Naive B cell (primary cell): ENCODE measurements around the gene FOSL2. TPM values are rescaled to one million over a fixed set of nuclear protein-coding genes. Genes with fewer than 3 reads are reported as not detected.

Experiments
- ATAC-seq, 2 donors: fragments of 150-1000 bp; cut with Tn5 transposase; 2 replicates each; pipeline ENCODE4 v1.10.0; 2021; ENCODE audit warnings: low read depth in 2 of 2, mild to moderate bottlenecking in 2 of 2, moderate library complexity in 2 of 2
- DNase-seq: peaks from one replicate; pipeline ENCODE4 v3.0.0; 2022
- H3K27ac Mint-ChIP-seq, 6 donors: one replicate each; pipeline ENCODE4 v1.8.0; 2020 to 2022; ENCODE audit warnings: mild to moderate bottlenecking in 6 of 6, mixed read lengths in 6 of 6, moderate library complexity in 5 of 6, inconsistent platforms in 2 of 6
- H3K27me3 Mint-ChIP-seq, 3 donors: one replicate each; pipeline ENCODE4 v1.8.0; 2021 to 2022; ENCODE audit warnings: mixed read lengths in 3 of 3, mild to moderate bottlenecking in 1 of 3
- H3K36me3 Mint-ChIP-seq, 2 donors: one replicate each; pipeline ENCODE4 v1.8.0; 2020 to 2022; ENCODE audit warnings: mixed read lengths in 2 of 2, inconsistent platforms in 1 of 2, mild to moderate bottlenecking in 1 of 2
- H3K4me1 Mint-ChIP-seq, 3 donors: one replicate each; pipeline ENCODE4 v1.8.0; 2020 to 2022; ENCODE audit warnings: mixed read lengths in 3 of 3, inconsistent platforms in 1 of 3, mild to moderate bottlenecking in 1 of 3, moderate library complexity in 1 of 3
- H3K4me3 Mint-ChIP-seq, 8 donors: one replicate each; pipeline ENCODE4 v1.8.0; 2020 to 2022; ENCODE audit warnings: mild to moderate bottlenecking in 8 of 8, mixed read lengths in 8 of 8, moderate library complexity in 8 of 8, inconsistent platforms in 2 of 8
- H3K9me3 Mint-ChIP-seq, 7 donors: one replicate each; pipeline ENCODE4 v1.8.0; 2020 to 2022; ENCODE audit warnings: mixed read lengths in 7 of 7, mild to moderate bottlenecking in 5 of 7, inconsistent platforms in 2 of 7, moderate library complexity in 1 of 7
- polyA plus RNA-seq, 6 donors: library from polyadenylated mRNA; unstranded; fragments of 300-500 nt; fragmentation: Illumina TruSeq; gene quantifications; one replicate each; pipeline ENCODE4 v1.2.3, GENCODE V29; 2021; ENCODE audit warnings: low read depth in 6 of 6

FOSL2 gene
- polyA plus RNA-seq, 6 donors from 2014 or later, result 0.06 to 0.77 (median 0.11) TPM

GRCh38 chr2:28439763-28440162, 47.1 kb downstream of the FOSL2 start:
- Mint-ChIP-seq H3K27ac (no peak overlapping the region), H3K9me3 (peaks cover 0 to 2% (median 0%) of the 10 kb centered on the region in 7 donors), H3K4me3 (no peak overlapping the region), H3K36me3 (no peaks in the 10 kb centered on the region), H3K27me3 (peaks cover 4 to 14% (median 8%) of the 10 kb centered on the region in 3 donors), H3K4me1 (no peaks in the 10 kb centered on the region)
- no peak for DNase-seq
- ATAC-seq, result no peak

- Mint-ChIP-seq H3K9me3 (peaks cover 0 to 2% (median 0%) of the 10 kb centered on the region in 7 donors), H3K4me3 (no peak overlapping the region), H3K4me1 (no peaks in the 10 kb centered on the region), H3K27ac (no peak overlapping the region), H3K36me3 (no peaks in the 10 kb centered on the region), H3K27me3 (peaks cover 4 to 10% (median 8%) of the 10 kb centered on the region in 3 donors)
- DNase-seq (no peak), ATAC-seq (no peak)
Observed at GRCh38 chr2:28442328-28442727, 49.7 kb downstream of the FOSL2 start.

- no peak overlapping the region for H3K4me3 Mint-ChIP-seq
- no peaks in the 10 kb centered on the region for H3K4me1 Mint-ChIP-seq
- DNase-seq, result no peak
Observed at GRCh38 chr2:28444956-28445355, 52.3 kb downstream of the FOSL2 start.

GRCh38 chr2:28445448-28446258, 53.0 kb downstream of the FOSL2 start:
- no peaks in the 10 kb centered on the region for H3K36me3 Mint-ChIP-seq

More at GRCh38 chr2:28444956-28445355, 52.3 kb downstream of the FOSL2 start:
- Mint-ChIP-seq H3K27ac (no peak overlapping the region), H3K9me3 (peaks cover 0 to 2% (median 0%) of the 10 kb centered on the region in 7 donors), H3K27me3 (peaks cover 5 to 14% (median 12%) of the 10 kb centered on the region in 3 donors), H3K36me3 (no peaks in the 10 kb centered on the region)
- no peak for ATAC-seq

GRCh38 chr2:28446531-28446930, 53.9 kb downstream of the FOSL2 start:
- no peaks in the 10 kb centered on the region for H3K36me3 Mint-ChIP-seq
- no peak for ATAC-seq
- no peak overlapping the region for H3K4me3 Mint-ChIP-seq
- peaks cover 5 to 16% (median 16%) of the 10 kb centered on the region in 3 donors for H3K27me3 Mint-ChIP-seq
- H3K4me1 Mint-ChIP-seq, result no peaks in the 10 kb centered on the region
- H3K27ac Mint-ChIP-seq, result no peak overlapping the region
- DNase-seq, result no peak
- H3K9me3 Mint-ChIP-seq, result peaks cover 0 to 2% (median 0%) of the 10 kb centered on the region in 7 donors

More at GRCh38 chr2:28445448-28446258, 53.0 kb downstream of the FOSL2 start:
- peaks cover 5 to 17% (median 15%) of the 10 kb centered on the region in 3 donors for H3K27me3 Mint-ChIP-seq
- H3K4me3 Mint-ChIP-seq, result no peak overlapping the region
- no peaks in the 10 kb centered on the region for H3K4me1 Mint-ChIP-seq
- H3K9me3 Mint-ChIP-seq, result peaks cover 0 to 2% (median 0%) of the 10 kb centered on the region in 7 donors
- DNase-seq (no peak), ATAC-seq (no peak)
- no peak overlapping the region for H3K27ac Mint-ChIP-seq

- Mint-ChIP-seq H3K4me1 (no peaks in the 10 kb centered on the region), H3K36me3 (no peaks in the 10 kb centered on the region), H3K27ac (no peak overlapping the region), H3K27me3 (peaks cover under 1 to 16% (median 10%) of the 10 kb centered on the region in 3 donors), H3K9me3 (no peaks in the 10 kb centered on the region), H3K4me3 (no peak overlapping the region)
- ATAC-seq (no peak), DNase-seq (no peak)
Observed at GRCh38 chr2:28447086-28447485, 54.4 kb downstream of the FOSL2 start.

GRCh38 chr2:28447943-28448792, 55.5 kb downstream of the FOSL2 start:
- no peak for ATAC-seq
- no peaks in the 10 kb centered on the region for H3K9me3 Mint-ChIP-seq
- no peak overlapping the region for H3K27ac Mint-ChIP-seq
- peaks cover 0 to 16% (median 8%) of the 10 kb centered on the region in 3 donors for H3K27me3 Mint-ChIP-seq
- H3K4me3 Mint-ChIP-seq, result no peak overlapping the region
- DNase-seq, result no peak
- no peaks in the 10 kb centered on the region for H3K36me3 Mint-ChIP-seq
- no peaks in the 10 kb centered on the region for H3K4me1 Mint-ChIP-seq

GRCh38 chr2:28448793-28449100, 56.1 kb downstream of the FOSL2 start:
- no peaks in the 10 kb centered on the region for H3K36me3 Mint-ChIP-seq

GRCh38 chr2:28449126-28449487, 56.4 kb downstream of the FOSL2 start:
- DNase-seq, result no peak
- Mint-ChIP-seq H3K4me3 (no peak overlapping the region), H3K27ac (no peak overlapping the region), H3K27me3 (peaks cover 0 to 16% (median 8%) of the 10 kb centered on the region in 3 donors), H3K9me3 (no peaks in the 10 kb centered on the region), H3K4me1 (no peaks in the 10 kb centered on the region), H3K36me3 (no peaks in the 10 kb centered on the region)
- ATAC-seq, result no peak

More at GRCh38 chr2:28448793-28449100, 56.1 kb downstream of the FOSL2 start:
- ATAC-seq (no peak), DNase-seq (no peak)
- Mint-ChIP-seq H3K4me3 (no peak overlapping the region), H3K4me1 (no peaks in the 10 kb centered on the region), H3K27me3 (peaks cover 0 to 16% (median 8%) of the 10 kb centered on the region in 3 donors), H3K27ac (no peak overlapping the region), H3K9me3 (no peaks in the 10 kb centered on the region)

- H3K27ac Mint-ChIP-seq, result peak overlapping the region in 4 of 6 donors; percentile 15 to 78 (median 48)
- no peaks in the 10 kb centered on the region for H3K36me3 Mint-ChIP-seq
- peaks cover 0 to 16% (median 8%) of the 10 kb centered on the region in 3 donors for H3K27me3 Mint-ChIP-seq
- ATAC-seq (no peak), DNase-seq (no peak)
- H3K9me3 Mint-ChIP-seq, result no peaks in the 10 kb centered on the region
- H3K4me3 Mint-ChIP-seq, result no peak overlapping the region
- H3K4me1 Mint-ChIP-seq, result no peaks in the 10 kb centered on the region
Observed at GRCh38 chr2:28449488-28450395, 57.1 kb downstream of the FOSL2 start.

- H3K4me1 Mint-ChIP-seq, result no peaks in the 10 kb centered on the region
- H3K4me3 Mint-ChIP-seq, result no peak overlapping the region
- DNase-seq (no peak), ATAC-seq (no peak)
- H3K36me3 Mint-ChIP-seq, result no peaks in the 10 kb centered on the region
- peaks cover 0 to 16% (median 8%) of the 10 kb centered on the region in 3 donors for H3K27me3 Mint-ChIP-seq
- H3K27ac Mint-ChIP-seq, result no peak overlapping the region
- H3K9me3 Mint-ChIP-seq, result no peaks in the 10 kb centered on the region
Observed at GRCh38 chr2:28450901-28451565, 58.4 kb downstream of the FOSL2 start.

- H3K27me3 Mint-ChIP-seq, result peaks cover 0 to 16% (median 8%) of the 10 kb centered on the region in 3 donors
- H3K9me3 Mint-ChIP-seq, result no peaks in the 10 kb centered on the region
- H3K4me1 Mint-ChIP-seq, result no peaks in the 10 kb centered on the region
- DNase-seq (no peak), ATAC-seq (no peak)
- no peak overlapping the region for H3K27ac Mint-ChIP-seq
- no peak overlapping the region for H3K4me3 Mint-ChIP-seq
- no peaks in the 10 kb centered on the region for H3K36me3 Mint-ChIP-seq
Observed at GRCh38 chr2:28451793-28452533, 59.3 kb downstream of the FOSL2 start.
